Stimulated activated naive B cell treated with anti-CD40 and anti-IgM and Interleukin-4, amounts not matched to agents 10 μg/mL and 1 μg/mL and 100 μg/mL, for 72 hours (primary cell): ENCODE measurements around the gene SLC38A6.
A peak's percentile ranks its signal among the peaks of the same experiment; 100 is the strongest.

Experiments
- ATAC-seq, 2 donors: fragments of 150-1000 bp; cut with Tn5 transposase; replicated peaks; 2 replicates each; pipeline ENCODE4 v1.10.0; 2021; ENCODE audit warnings: moderate library complexity in 1 of 2
- DNase-seq: peaks from one replicate; pipeline ENCODE4 v3.0.0; 2021
- H3K27ac Mint-ChIP-seq: one replicate; pipeline ENCODE4 v1.8.0; 2022; ENCODE audit warnings: mild to moderate bottlenecking, mixed read lengths
- H3K27me3 Mint-ChIP-seq, 2 donors: one replicate each; pipeline ENCODE4 v1.8.0; 2022; ENCODE audit warnings: mixed read lengths in 2 of 2
- H3K36me3 Mint-ChIP-seq, 2 donors: one replicate each; pipeline ENCODE4 v1.8.0; 2022; ENCODE audit warnings: mixed read lengths in 2 of 2, mild to moderate bottlenecking in 1 of 2
- H3K4me1 Mint-ChIP-seq, 2 donors: one replicate each; pipeline ENCODE4 v1.8.0; 2022; ENCODE audit warnings: mixed read lengths in 2 of 2, mild to moderate bottlenecking in 1 of 2
- H3K4me3 Mint-ChIP-seq, 2 donors: one replicate each; pipeline ENCODE4 v1.8.0; 2022; ENCODE audit warnings: mild to moderate bottlenecking in 2 of 2, mixed read lengths in 2 of 2, moderate library complexity in 1 of 2
- H3K9me3 Mint-ChIP-seq, 2 donors: one replicate each; pipeline ENCODE4 v1.8.0; 2022; ENCODE audit warnings: mixed read lengths in 2 of 2, mild to moderate bottlenecking in 1 of 2

SLC38A6 gene

DNA sequence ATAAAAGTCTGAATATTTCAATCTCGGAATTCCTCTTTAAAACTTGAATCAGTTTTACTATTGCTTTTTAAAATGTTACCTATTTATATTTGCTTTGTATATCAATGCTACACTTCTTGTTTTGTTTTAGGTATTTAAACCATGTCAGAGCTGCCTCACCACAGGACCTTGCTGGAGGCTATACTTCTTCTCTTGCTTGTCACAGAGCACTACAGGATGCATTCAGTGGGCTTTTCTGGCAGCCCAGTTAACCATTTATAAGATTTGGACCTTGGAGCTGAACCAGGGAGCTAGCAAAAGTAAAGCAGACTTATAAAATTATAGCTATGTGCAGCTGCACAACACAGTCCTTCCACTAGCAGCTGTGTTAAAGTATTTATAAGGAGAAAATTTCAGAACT is 12.9 kb upstream of the SLC38A6 start:
- Mint-ChIP-seq H3K4me3 (no peak overlapping the region), H3K27ac (no peak overlapping the region), H3K36me3 (peaks cover 17 to 18% of the 10 kb centered on the region in 2 donors), H3K9me3 (no peaks in the 10 kb centered on the region), H3K4me1 (peaks cover 1 to 5% of the 10 kb centered on the region in 2 donors), H3K27me3 (no peaks in the 10 kb centered on the region)
- DNase-seq, result no peak
- no peak for ATAC-seq

DNA sequence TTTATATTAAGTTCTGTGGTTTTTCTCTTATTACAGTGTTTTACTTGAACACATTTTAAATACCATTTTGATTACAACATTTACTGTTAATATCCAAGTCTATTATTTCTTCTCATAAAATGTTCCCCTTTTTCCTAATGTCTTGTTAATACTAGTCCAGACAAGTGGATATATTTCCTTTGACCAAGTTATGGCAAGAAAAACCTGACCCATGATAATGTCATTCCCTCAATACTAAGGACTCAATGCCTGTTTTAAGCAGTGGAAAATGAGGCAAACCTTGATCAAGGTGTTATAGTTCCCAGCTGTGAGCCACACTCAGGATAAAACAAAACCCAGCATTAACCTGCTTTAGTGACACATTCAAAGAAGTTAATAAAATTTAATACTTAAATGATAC is 12.4 kb upstream of the SLC38A6 start:
- no peak overlapping the region for H3K4me3 Mint-ChIP-seq
- no peaks in the 10 kb centered on the region for H3K9me3 Mint-ChIP-seq
- DNase-seq, result no peak
- peaks cover 1 to 5% of the 10 kb centered on the region in 2 donors for H3K4me1 Mint-ChIP-seq
- ATAC-seq, result no peak
- peaks cover 17 to 21% of the 10 kb centered on the region in 2 donors for H3K36me3 Mint-ChIP-seq
- no peak overlapping the region for H3K27ac Mint-ChIP-seq
- H3K27me3 Mint-ChIP-seq, result no peaks in the 10 kb centered on the region

DNA sequence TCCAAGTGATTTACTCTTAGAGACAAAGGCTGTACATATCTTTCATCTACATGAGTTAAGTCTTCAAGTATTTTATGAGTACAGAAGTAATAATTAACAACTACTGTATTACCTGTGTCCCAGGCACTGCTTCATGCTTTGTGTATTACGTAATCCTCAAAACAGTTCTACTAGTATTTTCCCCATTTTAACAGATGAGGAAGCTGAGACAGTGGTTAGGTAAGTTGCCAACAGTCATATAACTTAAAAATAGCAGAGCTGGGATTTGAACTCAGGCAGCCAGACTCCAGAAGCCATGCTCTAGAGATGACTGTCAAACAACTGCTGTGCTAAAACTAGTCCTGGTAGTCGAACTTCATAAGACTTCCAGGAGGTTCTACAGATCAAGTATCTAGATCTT is 10.9 kb upstream of the SLC38A6 start:
- H3K4me1 Mint-ChIP-seq, result peaks cover 1 to 5% of the 10 kb centered on the region in 2 donors
- H3K36me3 Mint-ChIP-seq, result peaks cover 19 to 21% of the 10 kb centered on the region in 2 donors
- no peak overlapping the region for H3K4me3 Mint-ChIP-seq
- DNase-seq, result no peak
- no peak for ATAC-seq
- no peaks in the 10 kb centered on the region for H3K27me3 Mint-ChIP-seq
- no peak overlapping the region for H3K27ac Mint-ChIP-seq
- H3K9me3 Mint-ChIP-seq, result no peaks in the 10 kb centered on the region

DNA sequence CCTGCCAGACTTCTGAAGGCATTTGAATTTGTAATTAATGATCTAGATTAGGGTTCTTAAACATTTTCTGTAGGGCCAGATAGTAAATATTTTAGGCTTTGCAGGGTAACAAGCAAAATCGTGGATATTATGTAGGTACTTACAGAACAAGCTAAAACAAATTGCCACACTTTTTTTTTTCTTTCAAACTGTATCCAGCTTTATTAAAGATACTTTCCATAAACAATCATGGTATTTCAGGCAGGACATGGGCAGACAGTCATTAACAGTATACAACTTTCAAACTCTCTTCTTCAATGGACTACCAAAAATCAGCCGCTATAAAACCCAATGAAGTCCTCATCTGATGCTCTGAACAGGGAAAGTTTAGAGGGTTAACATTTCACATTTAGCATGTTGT is 9.8 kb upstream of the SLC38A6 start:
- DNase-seq, result no peak
- H3K27me3 Mint-ChIP-seq, result no peaks in the 10 kb centered on the region
- H3K36me3 Mint-ChIP-seq, result peaks cover 19 to 20% of the 10 kb centered on the region in 2 donors
- H3K4me1 Mint-ChIP-seq, result peaks cover 1 to 6% of the 10 kb centered on the region in 2 donors
- no peak for ATAC-seq
- no peak overlapping the region for H3K4me3 Mint-ChIP-seq
- H3K9me3 Mint-ChIP-seq, result no peaks in the 10 kb centered on the region
- H3K27ac Mint-ChIP-seq, result peak overlapping the region; percentile 47

- H3K4me1 Mint-ChIP-seq, result peaks cover 0 to 9% of the 10 kb centered on the region in 2 donors
- H3K27ac Mint-ChIP-seq, result no peak overlapping the region
- H3K4me3 Mint-ChIP-seq, result no peak overlapping the region
- H3K9me3 Mint-ChIP-seq, result no peaks in the 10 kb centered on the region
- H3K27me3 Mint-ChIP-seq, result no peaks in the 10 kb centered on the region
- DNase-seq (no peak), ATAC-seq (no peak)
- H3K36me3 Mint-ChIP-seq, result peaks cover 21 to 27% of the 10 kb centered on the region in 2 donors
These were observed 8.8 kb upstream of the SLC38A6 start for GRCh38 chr14:60972295-60972694.

GRCh38 chr14:60973070-60973469 is 8.0 kb upstream of the SLC38A6 start:
- Mint-ChIP-seq H3K9me3 (no peaks in the 10 kb centered on the region), H3K36me3 (peaks cover 25 to 31% of the 10 kb centered on the region in 2 donors), H3K27me3 (no peaks in the 10 kb centered on the region), H3K27ac (no peak overlapping the region), H3K4me1 (peaks cover 3 to 13% of the 10 kb centered on the region in 2 donors), H3K4me3 (no peak overlapping the region)
- DNase-seq, result no peak
- ATAC-seq, result no peak

DNA sequence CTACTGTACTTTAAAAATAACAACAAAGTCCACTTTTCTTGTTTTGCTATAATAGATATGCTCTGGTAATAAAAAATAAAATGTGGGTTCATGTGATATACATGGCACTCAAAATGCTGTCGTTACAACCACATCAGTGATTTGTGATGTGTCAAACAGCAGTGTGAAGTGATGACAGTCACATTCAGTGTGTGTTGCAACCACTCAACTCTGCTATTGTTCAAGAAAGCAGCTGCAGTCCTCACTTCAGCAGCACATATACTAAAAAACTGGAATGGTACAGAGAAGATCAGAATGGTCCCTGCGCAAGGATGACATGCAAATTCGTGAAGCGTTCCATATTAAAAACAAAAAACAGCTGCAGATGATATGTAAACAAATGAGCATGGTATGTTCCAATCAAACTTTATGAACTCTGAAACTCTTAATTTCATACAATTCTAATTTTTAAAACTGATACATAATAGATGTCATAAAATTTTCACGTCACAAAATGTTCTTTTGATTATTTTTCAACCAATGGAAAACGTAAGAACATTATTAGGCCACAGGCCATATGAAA is 6.9 kb upstream of the SLC38A6 start:
- Mint-ChIP-seq H3K9me3 (no peaks in the 10 kb centered on the region), H3K27ac (no peak overlapping the region), H3K27me3 (no peaks in the 10 kb centered on the region), H3K4me3 (no peak overlapping the region), H3K4me1 (peaks cover 5 to 13% of the 10 kb centered on the region in 2 donors), H3K36me3 (peaks cover 25 to 31% of the 10 kb centered on the region in 2 donors)
- ATAC-seq, result no peak
- DNase-seq, result no peak

GRCh38 chr14:60975551-60975950 is 5.5 kb upstream of the SLC38A6 start:
- Mint-ChIP-seq H3K4me1 (peaks cover 8 to 19% of the 10 kb centered on the region in 2 donors), H3K27me3 (no peaks in the 10 kb centered on the region), H3K27ac (no peak overlapping the region), H3K9me3 (no peaks in the 10 kb centered on the region), H3K4me3 (no peak overlapping the region), H3K36me3 (peaks cover 25 to 34% of the 10 kb centered on the region in 2 donors)
- ATAC-seq, result no peak
- DNase-seq, result no peak

DNA sequence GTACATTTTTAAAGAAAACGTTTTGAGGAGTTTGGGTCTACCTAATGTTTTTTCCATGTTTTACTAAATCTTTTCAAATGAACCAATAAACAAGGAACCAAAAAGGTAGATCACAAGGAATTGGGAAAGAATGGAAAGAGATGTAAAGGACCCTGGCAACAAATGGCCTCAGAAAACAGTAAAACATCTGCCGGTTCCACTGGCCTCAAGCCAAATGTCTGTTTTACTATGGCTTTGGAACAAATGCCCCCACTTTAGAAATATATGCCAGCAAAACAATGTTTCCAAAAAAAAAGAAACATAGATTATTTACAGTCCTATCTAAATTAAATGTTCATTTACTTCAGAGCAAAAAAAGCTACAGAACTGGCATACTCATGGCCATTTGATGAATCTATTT is 3.2 kb upstream of the SLC38A6 start:
- H3K9me3 Mint-ChIP-seq, result no peaks in the 10 kb centered on the region
- no peak overlapping the region for H3K4me3 Mint-ChIP-seq

DNA sequence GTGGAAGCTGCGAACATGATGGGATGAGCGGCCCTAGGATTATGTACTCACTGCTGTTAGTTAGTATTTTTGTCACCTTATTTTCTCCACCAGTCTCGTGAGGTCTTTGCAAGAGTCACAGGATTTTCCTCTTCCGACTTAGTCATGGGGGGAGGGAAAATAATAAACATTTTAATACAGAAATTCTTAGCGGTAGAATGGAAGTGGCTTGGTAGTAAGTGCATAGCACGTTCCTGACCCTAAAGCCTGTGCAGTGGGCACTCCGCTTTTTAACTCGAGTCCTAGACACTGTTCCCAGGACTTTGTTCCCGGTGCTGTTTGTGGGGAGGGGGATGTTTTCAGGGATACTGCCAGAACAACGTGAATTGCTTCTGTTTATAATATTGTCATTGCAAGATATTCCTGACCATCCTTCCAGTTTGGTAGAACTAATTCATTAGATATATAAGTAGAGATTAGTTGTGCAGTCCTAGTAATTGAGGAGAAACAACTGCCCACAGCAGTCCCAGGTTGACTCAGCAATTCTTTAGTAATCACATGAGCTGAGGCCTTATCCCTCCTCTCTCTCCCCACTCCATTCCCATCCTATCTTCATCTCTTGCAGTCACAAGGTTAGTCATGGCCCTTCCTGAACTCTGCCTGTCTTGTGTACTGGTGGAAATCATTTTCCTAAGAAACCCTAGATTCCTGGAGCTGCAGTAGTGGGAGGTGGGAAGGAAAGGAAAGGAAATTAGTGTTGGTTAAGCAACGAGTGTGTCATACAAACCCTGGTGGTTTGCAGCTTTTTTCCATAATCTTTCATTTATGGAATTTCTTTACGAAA is 799 bp downstream of the SLC38A6 start:
- H3K4me3 Mint-ChIP-seq, result no peak overlapping the region
- H3K27ac Mint-ChIP-seq, result no peak overlapping the region
- H3K9me3 Mint-ChIP-seq, result no peaks in the 10 kb centered on the region
- ATAC-seq (no peak), DNase-seq (no peak)
- H3K27me3 Mint-ChIP-seq, result no peaks in the 10 kb centered on the region
- peaks cover 8 to 12% of the 10 kb centered on the region in 2 donors for H3K4me1 Mint-ChIP-seq
- peaks cover 7 to 15% of the 10 kb centered on the region in 2 donors for H3K36me3 Mint-ChIP-seq

More for the DNA sequence above, 3.2 kb upstream of the SLC38A6 start:
- ATAC-seq (no peak), DNase-seq (no peak)
- peaks cover 11 to 24% of the 10 kb centered on the region in 2 donors for H3K36me3 Mint-ChIP-seq
- H3K27me3 Mint-ChIP-seq, result no peaks in the 10 kb centered on the region
- no peak overlapping the region for H3K27ac Mint-ChIP-seq
- H3K4me1 Mint-ChIP-seq, result peaks cover 8 to 19% of the 10 kb centered on the region in 2 donors

DNA sequence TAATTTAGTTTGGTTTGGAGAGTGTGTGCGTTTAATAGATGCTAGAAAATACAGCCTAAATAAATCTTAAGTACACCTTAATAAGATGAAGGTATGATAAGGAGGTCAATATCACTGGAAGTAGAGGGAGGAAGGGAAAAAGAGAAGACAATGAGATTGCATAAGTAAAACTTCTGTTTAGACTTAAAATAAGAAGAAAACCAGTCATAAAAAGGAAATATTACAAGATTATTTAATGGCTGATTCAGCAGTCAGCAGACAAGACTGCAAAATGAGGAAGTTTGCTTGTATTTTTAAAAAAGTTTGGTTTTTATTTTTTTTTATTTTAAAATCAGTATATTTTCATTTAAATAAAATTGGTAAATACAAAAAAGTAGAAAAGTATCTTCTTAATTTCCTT is 3.2 kb downstream of the SLC38A6 start:
- H3K4me3 Mint-ChIP-seq, result no peak overlapping the region
- ATAC-seq, result no peak
- H3K4me1 Mint-ChIP-seq, result peaks cover 3 to 5% of the 10 kb centered on the region in 2 donors
- DNase-seq, result no peak
- no peaks in the 10 kb centered on the region for H3K9me3 Mint-ChIP-seq
- H3K27ac Mint-ChIP-seq, result no peak overlapping the region
- peaks cover 5 to 10% of the 10 kb centered on the region in 2 donors for H3K36me3 Mint-ChIP-seq
- H3K27me3 Mint-ChIP-seq, result no peaks in the 10 kb centered on the region

GRCh38 chr14:60986500-60986899 is 5.5 kb downstream of the SLC38A6 start:
- ATAC-seq, result no peak
- Mint-ChIP-seq H3K27ac (no peak overlapping the region), H3K27me3 (no peaks in the 10 kb centered on the region), H3K4me3 (no peak overlapping the region), H3K4me1 (no peaks in the 10 kb centered on the region), H3K36me3 (peaks cover 9 to 15% of the 10 kb centered on the region in 2 donors), H3K9me3 (no peaks in the 10 kb centered on the region)
- DNase-seq, result no peak

- DNase-seq (no peak), ATAC-seq (no peak)
- H3K9me3 Mint-ChIP-seq, result no peaks in the 10 kb centered on the region
- no peaks in the 10 kb centered on the region for H3K4me1 Mint-ChIP-seq
- no peaks in the 10 kb centered on the region for H3K27me3 Mint-ChIP-seq
- peaks cover 16 to 20% of the 10 kb centered on the region in 2 donors for H3K36me3 Mint-ChIP-seq
- H3K27ac Mint-ChIP-seq, result no peak overlapping the region
- no peak overlapping the region for H3K4me3 Mint-ChIP-seq
These were observed 8.6 kb downstream of the SLC38A6 start for GRCh38 chr14:60989599-60989998.

GRCh38 chr14:60998617-60999016 is 17.6 kb downstream of the SLC38A6 start:
- Mint-ChIP-seq H3K36me3 (peaks cover 9 to 28% of the 10 kb centered on the region in 2 donors), H3K4me1 (no peaks in the 10 kb centered on the region), H3K27ac (no peak overlapping the region), H3K9me3 (no peaks in the 10 kb centered on the region), H3K4me3 (no peak overlapping the region), H3K27me3 (no peaks in the 10 kb centered on the region)
- ATAC-seq (no peak), DNase-seq (no peak)

DNA sequence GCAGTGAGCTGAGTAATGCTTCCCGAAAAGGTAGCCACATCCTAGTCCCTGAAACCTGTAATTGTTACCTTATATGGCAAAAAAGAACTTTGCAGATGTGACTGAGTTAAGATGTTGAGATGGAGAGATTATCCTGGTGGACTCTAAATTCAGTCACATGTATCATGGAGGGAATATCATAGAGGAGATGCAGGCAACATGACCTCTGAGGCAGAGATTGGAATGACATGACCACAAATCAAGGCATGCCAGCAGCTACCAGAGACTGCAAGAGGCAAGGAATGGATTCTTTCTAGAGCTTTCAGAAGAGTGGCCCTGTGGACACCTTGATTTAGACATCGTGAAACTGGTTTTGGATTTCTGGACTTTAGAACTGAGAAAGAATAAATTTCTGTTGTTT is 18.5 kb downstream of the SLC38A6 start:
- Mint-ChIP-seq H3K4me3 (no peak overlapping the region), H3K9me3 (peaks cover 0 to 3% of the 10 kb centered on the region in 2 donors), H3K27ac (no peak overlapping the region), H3K27me3 (no peaks in the 10 kb centered on the region), H3K36me3 (peaks cover 12 to 32% of the 10 kb centered on the region in 2 donors), H3K4me1 (no peaks in the 10 kb centered on the region)
- ATAC-seq (no peak), DNase-seq (no peak)
